K562 (cell line): ENCODE data around the gene AP1M2. TPM values are rescaled to one million over a fixed set of nuclear protein-coding genes. Genes with fewer than 3 reads are reported as not detected.

Experiments
- ADNP ChIP-seq: fragments of 200-800 bp; sonication (Bioruptor generic); IDR thresholded peaks from 2 replicates; pipeline ENCODE4 v1.6.1; 2016; ENCODE audit warnings: missing genetic modification characterization, missing compliant biosample characterization
- CCAR2 ChIP-seq: fragments of 200-400 bp; formaldehyde crosslinking; IDR thresholded peaks from 2 replicates; pipeline ENCODE4 v1.6.1; 2017; ENCODE audit warnings: mild to moderate bottlenecking, low read depth, low read length
- CREB1 ChIP-seq, 2 experiments: sonication (generic) in 1 of 2; formaldehyde crosslinking in 1 of 2; IDR thresholded peaks; 2 replicates each; pipeline versions ENCODE4 v1.6.1 to v1.8.0; 2012 to 2022; ENCODE audit warnings: inconsistent platforms in 1 of 2, mild to moderate bottlenecking in 1 of 2, missing genetic modification reagents in 1 of 2, moderate library complexity in 1 of 2
- ETV6 ChIP-seq, 3 experiments: fragments of 150-350 bp in 1 of 3; sonication (generic) in 1 of 3; formaldehyde crosslinking in 1 of 3; IDR thresholded peaks; 2 replicates each; pipeline versions ENCODE4 v1.6.1 to v1.8.0; 2014 to 2022; ENCODE audit warnings: borderline replicate concordance in 2 of 3, low read depth in 2 of 3, antibody characterized with exemption in 1 of 3, low read length in 1 of 3, mild to moderate bottlenecking in 1 of 3, missing genetic modification reagents in 1 of 3
- NFATC3 ChIP-seq: fragments of 450-650 bp; IDR thresholded peaks from 2 replicates; pipeline ENCODE4 v1.6.1; 2017; ENCODE audit warnings: mild to moderate bottlenecking
- NFYB ChIP-seq: IDR thresholded peaks from 2 replicates; pipeline ENCODE4 v1.6.1; 2011; ENCODE audit warnings: mild to moderate bottlenecking, moderate library complexity; ENCODE audit not compliant: insufficient read length; ENCODE audit errors: extremely low read depth
- POLR2G ChIP-seq: fragments of 200-400 bp; formaldehyde crosslinking; IDR thresholded peaks from 2 replicates; pipeline ENCODE4 v1.6.1; 2017; ENCODE audit warnings: low read depth, mild to moderate bottlenecking, antibody characterized with exemption, low read length, moderate library complexity
- TAF7 ChIP-seq: fragments of 450-650 bp; IDR thresholded peaks from 2 replicates; pipeline ENCODE4 v1.6.1; 2016; ENCODE audit warnings: missing genetic modification characterization, missing compliant biosample characterization
- ZNF436 ChIP-seq: fragments of 250-450, 450-650 bp; sonication (Bioruptor Pico); formaldehyde crosslinking; IDR thresholded peaks from 2 replicates; pipeline ENCODE4 v1.7.0; 2020; ENCODE audit warnings: mild to moderate bottlenecking
- ZNF668 ChIP-seq: fragments of 250-450 bp; sonication (Bioruptor Pico); IDR thresholded peaks from 2 replicates; pipeline ENCODE4 v1.8.0; 2022; ENCODE audit warnings: mild to moderate bottlenecking, inconsistent platforms
- polyA plus RNA-seq, 8 experiments: library from polyadenylated mRNA; depleted of rRNA in 4 of 8; stranded (reverse) in 5 of 8; unstranded in 3 of 8; fragments of >200 nt; fragmentation: Nextera tagmentation in 2 of 8; fragmentation: Illumina TruSeq in 1 of 8; extraction: Ambion mirVana in 2 of 8; extraction: Trizol in 1 of 8; gene quantifications; 2 replicates each; pipeline versions ENCODE4 v1.2.1 to v1.2.3, GENCODE V29; 2011 to 2014; ENCODE audit warnings: inconsistent platforms in 1 of 8, missing spikeins in 1 of 8
- total RNA-seq, 7 experiments: library from RNA; depleted of rRNA in 6 of 7; stranded (reverse); fragments of >200 nt in 6 of 7; fragmentation: Illumina TruSeq in 2 of 7; extraction: Trizol in 2 of 7; gene quantifications; 2 replicates each; pipeline versions ENCODE4 v1.2.1 to v1.2.3, GENCODE V29; 2011 to 2021; ENCODE audit warnings: low replicate concordance in 1 of 7
- TF ChIP-seq, protein P1 (sequence below): fragments of 250-450 bp; sonication (Bioruptor Pico); IDR thresholded peaks from 2 replicates; pipeline ENCODE4 v1.5.0; 2021; ENCODE audit warnings: mild to moderate bottlenecking, moderate library complexity
- TF ChIP-seq, protein P2 (sequence below): fragments of 250-450 bp; sonication (Bioruptor Pico); IDR thresholded peaks from 2 replicates; pipeline ENCODE4 v1.8.0; 2021; ENCODE audit warnings: moderate library complexity, mild to moderate bottlenecking, inconsistent platforms
- TF ChIP-seq, protein P3 (sequence below): fragments of 450-650 bp; formaldehyde crosslinking; IDR thresholded peaks from 2 replicates; pipeline ENCODE4 v1.4.0; 2020; ENCODE audit warnings: mild to moderate bottlenecking, mixed read lengths
- TF ChIP-seq, protein P4 (sequence below), 2 experiments: fragments of 450-650 bp in 1 of 2; IDR thresholded peaks; 2 replicates each; pipeline ENCODE4 v1.6.1; 2011 to 2017; ENCODE audit warnings: low read depth in 2 of 2, antibody characterized with exemption in 1 of 2, borderline replicate concordance in 1 of 2, low read length in 1 of 2, mild to moderate bottlenecking in 1 of 2, mixed read lengths in 1 of 2; ENCODE audit not compliant: control insufficient read depth in 1 of 2

The AP1M2 gene
- total and polyA plus RNA-seq, 9 of the 15 experiments (the other 6 are each of a cell fraction or from before 2014, with no cell fraction given): 0.33 to 1.4 (median 0.89) TPM; not detected in 1

DNA sequence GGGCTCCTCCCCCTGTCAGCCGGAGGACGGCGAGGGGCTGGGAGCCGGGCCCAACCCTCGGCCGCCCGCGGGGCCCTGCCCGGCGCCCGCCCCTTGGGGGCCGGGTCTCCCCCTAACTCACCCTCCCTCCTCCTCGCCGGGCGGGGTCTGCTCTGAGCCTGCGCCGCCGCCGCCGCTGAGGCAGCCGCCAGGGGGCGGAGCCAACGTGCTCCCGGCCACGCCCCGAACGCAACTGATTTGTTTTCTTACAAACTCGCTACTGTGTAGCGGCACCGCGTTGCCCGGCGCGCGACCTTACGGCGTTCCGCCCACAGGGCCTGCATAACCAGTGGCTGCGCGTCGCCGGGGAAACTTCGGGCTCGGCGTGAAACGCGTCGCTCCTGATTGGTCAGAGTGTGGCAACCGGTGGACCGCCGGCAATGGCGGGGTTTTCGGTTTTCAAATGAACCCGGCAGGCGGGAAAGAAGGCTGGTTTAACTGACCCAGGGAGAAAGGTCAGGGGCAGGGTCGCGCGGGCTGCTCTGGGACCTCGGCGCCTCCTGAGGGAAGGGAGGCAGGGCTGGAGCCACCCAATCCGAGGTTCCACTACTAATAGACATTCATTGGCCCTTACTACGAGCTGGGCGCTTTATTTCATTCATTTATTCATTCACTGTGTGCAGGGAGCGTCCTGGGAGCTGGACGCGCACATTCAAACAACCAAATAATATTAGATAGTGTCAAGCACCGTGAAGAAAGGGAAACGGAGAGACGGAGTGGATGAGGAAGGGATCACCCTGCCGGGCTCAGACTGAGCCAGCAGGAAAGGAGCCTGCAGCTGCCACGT is 18.1 kb downstream of the AP1M2 start, which contains the start of gene CDKN2D (continued):
- TF ChIP-seq CCAR2 (no peak), ETV6 (IDR thresholded peaks at IDR 0.05; ENCODE audit: borderline replicate concordance in 1 of 2, low read depth in 2 of 2, low read length in 1 of 2) (no peak), ETV6 (CRISPR knock-in tag; IDR thresholded peaks at IDR 0.05; ENCODE audit: borderline replicate concordance) (no peak), ADNP (tag) (no peak), NFATC3 (no peak), ZNF668 (CRISPR knock-in tag) (no peak), ZNF436 (no peak), TAF7 (tag) (peak; percentile 66; the same call in 1 of the 2 replicates), CREB1 (IDR thresholded peaks at IDR 0.05) (peak; percentile 89), CREB1 (CRISPR knock-in tag; IDR thresholded peaks at IDR 0.05) (peak; percentile 92), POLR2G (peak; percentile 91), NFYB (peak; percentile 79)
- TF ChIP-seq, protein P1, sequence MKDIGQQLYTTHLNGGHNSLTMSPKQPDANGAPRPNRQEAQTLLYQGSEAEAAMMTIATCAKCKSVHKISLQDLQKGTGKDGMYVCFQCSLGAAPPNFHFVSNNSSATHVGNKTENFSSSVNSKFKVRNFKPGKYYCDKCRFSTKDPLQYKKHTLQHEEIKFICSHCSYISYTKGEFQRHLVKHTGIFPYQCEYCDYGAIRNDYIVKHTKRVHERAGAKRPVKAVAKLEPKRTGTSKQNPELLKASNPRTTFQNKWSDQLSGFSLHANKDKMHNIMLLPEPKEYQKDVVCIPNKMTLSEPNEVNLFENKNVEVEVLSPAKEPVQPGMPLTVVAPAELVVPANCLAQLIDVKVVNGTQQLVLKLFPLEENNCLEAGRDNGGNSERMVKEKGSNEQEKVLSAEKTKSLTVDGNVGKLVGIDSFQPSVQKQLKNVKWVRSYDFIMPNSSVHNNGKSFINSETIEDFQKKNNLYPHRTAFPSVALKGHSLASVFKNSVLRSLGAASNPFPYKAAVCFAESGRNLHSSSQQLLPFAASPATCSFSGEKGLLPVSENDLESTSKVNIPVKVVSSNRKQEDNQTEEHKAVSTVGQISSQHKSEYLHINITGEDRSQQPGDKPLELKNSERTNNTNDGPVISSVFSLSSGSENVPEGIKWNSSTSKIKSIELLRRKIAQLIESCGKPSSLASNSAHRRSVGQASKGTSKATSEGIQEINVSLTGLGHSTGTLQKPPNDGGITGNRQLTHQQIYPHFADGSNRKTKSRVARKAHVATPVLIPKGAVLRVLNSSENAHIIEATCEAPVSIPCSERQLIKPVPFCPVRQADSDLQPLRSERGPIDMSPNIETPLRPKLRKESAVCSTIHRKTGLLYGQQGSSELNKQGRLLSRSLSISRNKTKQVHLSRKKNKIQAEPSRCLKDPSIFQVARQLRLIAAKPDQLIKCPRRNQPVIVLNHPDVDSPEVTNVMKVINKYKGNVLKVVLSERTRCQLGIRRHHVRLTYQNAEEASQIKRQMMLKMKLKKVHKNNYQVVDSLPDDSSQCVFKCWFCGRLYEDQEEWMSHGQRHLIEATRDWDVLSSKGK (CRISPR knock-in tag): no peak
- TF ChIP-seq, protein P2, sequence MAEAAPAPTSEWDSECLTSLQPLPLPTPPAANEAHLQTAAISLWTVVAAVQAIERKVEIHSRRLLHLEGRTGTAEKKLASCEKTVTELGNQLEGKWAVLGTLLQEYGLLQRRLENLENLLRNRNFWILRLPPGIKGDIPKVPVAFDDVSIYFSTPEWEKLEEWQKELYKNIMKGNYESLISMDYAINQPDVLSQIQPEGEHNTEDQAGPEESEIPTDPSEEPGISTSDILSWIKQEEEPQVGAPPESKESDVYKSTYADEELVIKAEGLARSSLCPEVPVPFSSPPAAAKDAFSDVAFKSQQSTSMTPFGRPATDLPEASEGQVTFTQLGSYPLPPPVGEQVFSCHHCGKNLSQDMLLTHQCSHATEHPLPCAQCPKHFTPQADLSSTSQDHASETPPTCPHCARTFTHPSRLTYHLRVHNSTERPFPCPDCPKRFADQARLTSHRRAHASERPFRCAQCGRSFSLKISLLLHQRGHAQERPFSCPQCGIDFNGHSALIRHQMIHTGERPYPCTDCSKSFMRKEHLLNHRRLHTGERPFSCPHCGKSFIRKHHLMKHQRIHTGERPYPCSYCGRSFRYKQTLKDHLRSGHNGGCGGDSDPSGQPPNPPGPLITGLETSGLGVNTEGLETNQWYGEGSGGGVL (CRISPR knock-in tag): no peak
- TF ChIP-seq, protein P3, sequence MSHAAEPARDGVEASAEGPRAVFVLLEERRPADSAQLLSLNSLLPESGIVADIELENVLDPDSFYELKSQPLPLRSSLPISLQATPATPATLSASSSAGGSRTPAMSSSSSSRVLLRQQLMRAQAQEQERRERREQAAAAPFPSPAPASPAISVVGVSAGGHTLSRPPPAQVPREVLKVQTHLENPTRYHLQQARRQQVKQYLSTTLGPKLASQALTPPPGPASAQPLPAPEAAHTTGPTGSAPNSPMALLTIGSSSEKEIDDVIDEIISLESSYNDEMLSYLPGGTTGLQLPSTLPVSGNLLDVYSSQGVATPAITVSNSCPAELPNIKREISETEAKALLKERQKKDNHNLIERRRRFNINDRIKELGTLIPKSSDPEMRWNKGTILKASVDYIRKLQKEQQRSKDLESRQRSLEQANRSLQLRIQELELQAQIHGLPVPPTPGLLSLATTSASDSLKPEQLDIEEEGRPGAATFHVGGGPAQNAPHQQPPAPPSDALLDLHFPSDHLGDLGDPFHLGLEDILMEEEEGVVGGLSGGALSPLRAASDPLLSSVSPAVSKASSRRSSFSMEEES (CRISPR knock-in tag): no peak
- TF ChIP-seq, protein P4, sequence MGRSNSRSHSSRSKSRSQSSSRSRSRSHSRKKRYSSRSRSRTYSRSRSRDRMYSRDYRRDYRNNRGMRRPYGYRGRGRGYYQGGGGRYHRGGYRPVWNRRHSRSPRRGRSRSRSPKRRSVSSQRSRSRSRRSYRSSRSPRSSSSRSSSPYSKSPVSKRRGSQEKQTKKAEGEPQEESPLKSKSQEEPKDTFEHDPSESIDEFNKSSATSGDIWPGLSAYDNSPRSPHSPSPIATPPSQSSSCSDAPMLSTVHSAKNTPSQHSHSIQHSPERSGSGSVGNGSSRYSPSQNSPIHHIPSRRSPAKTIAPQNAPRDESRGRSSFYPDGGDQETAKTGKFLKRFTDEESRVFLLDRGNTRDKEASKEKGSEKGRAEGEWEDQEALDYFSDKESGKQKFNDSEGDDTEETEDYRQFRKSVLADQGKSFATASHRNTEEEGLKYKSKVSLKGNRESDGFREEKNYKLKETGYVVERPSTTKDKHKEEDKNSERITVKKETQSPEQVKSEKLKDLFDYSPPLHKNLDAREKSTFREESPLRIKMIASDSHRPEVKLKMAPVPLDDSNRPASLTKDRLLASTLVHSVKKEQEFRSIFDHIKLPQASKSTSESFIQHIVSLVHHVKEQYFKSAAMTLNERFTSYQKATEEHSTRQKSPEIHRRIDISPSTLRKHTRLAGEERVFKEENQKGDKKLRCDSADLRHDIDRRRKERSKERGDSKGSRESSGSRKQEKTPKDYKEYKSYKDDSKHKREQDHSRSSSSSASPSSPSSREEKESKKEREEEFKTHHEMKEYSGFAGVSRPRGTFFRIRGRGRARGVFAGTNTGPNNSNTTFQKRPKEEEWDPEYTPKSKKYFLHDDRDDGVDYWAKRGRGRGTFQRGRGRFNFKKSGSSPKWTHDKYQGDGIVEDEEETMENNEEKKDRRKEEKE (IDR thresholded peaks at IDR 0.05; ENCODE audit: borderline replicate concordance in 1 of 2, control insufficient read depth in 1 of 2, low read depth in 2 of 2, low read length in 1 of 2): no peak
